Activated T-helper 2 cell treated with anti-CD3 and anti-CD28 coated beads, Interferon-gamma antibody, Interleukin-2, Interleukin-4, amounts not matched to agents 10 μg/mL and 5 μg/mL and 100 μg/mL, durations not matched to agents 14 hours and 24 hours and 36 hours (primary cell): ENCODE results near the gene TEAD2. TPM values are rescaled to one million over a fixed set of nuclear protein-coding genes. Genes with fewer than 3 reads are reported as not detected.
"Not testable (repeated sequence)": the region's sequence is repeated elsewhere in the genome, so short reads cannot be mapped to it uniquely, and the experiment has no call there.

Source experiments
- DNase-seq: peaks from one replicate; pipeline ENCODE4 v3.0.0; 2021; ENCODE audit warnings: low spot score
- H3K27ac Mint-ChIP-seq: one replicate; pipeline ENCODE4 v1.8.0; 2021; ENCODE audit warnings: mixed read lengths
- H3K27me3 Mint-ChIP-seq: one replicate; pipeline ENCODE4 v1.8.0; 2021; ENCODE audit warnings: low read depth, mixed read lengths
- H3K36me3 Mint-ChIP-seq: one replicate; pipeline ENCODE4 v1.8.0; 2021; ENCODE audit warnings: low read depth, mixed read lengths
- H3K4me1 Mint-ChIP-seq: one replicate; pipeline ENCODE4 v1.8.0; 2021; ENCODE audit warnings: low read depth, mixed read lengths
- H3K4me3 Mint-ChIP-seq: one replicate; pipeline ENCODE4 v1.8.0; 2021; ENCODE audit warnings: low read depth, mild to moderate bottlenecking, moderate library complexity, mixed read lengths
- H3K9me3 Mint-ChIP-seq: one replicate; pipeline ENCODE4 v1.8.0; 2021; ENCODE audit warnings: mixed read lengths
- intact Hi-C: fragments of 100-400 bp; cut with micrococcal nuclease; formaldehyde crosslinking; loops from one replicate; pipeline ENCODE4 v1.15.1; 2023
- total RNA-seq: library from RNA; stranded (reverse); gene quantifications from 2 replicates; pipeline ENCODE4 v1.2.3, GENCODE V29; 2022

The TEAD2 gene
- total RNA-seq, 1 donor from 2014 or later, result not detected

GRCh38 chr19:49373174-49373573 lies 11.0 kb upstream of the TEAD2 start:
- intact Hi-C loops, H3K36me3 Mint-ChIP-seq, H3K27me3 Mint-ChIP-seq, H3K27ac Mint-ChIP-seq, DNase-seq, H3K4me3 Mint-ChIP-seq, H3K4me1 Mint-ChIP-seq: not testable (repeated sequence)
- H3K9me3 Mint-ChIP-seq, result peaks cover 10% of the 10 kb centered on the region

- H3K4me3 Mint-ChIP-seq, result no peak overlapping the region
- intact Hi-C loops, result no loop called here
- peaks cover 10% of the 10 kb centered on the region for H3K9me3 Mint-ChIP-seq
- H3K27me3 Mint-ChIP-seq, result peaks cover 3% of the 10 kb centered on the region
- DNase-seq, result no peak
- H3K36me3 Mint-ChIP-seq, result no peaks in the 10 kb centered on the region
- H3K27ac Mint-ChIP-seq, result no peak overlapping the region
- H3K4me1 Mint-ChIP-seq, result no peaks in the 10 kb centered on the region
Measured at GRCh38 chr19:49371184-49371583, 9.0 kb upstream of the TEAD2 start.

GRCh38 chr19:49368711-49369358 lies 6.6 kb upstream of the TEAD2 start:
- H3K27me3 Mint-ChIP-seq, result peaks cover 14% of the 10 kb centered on the region
- no peaks in the 10 kb centered on the region for H3K36me3 Mint-ChIP-seq
- DNase-seq, result no peak
- peaks cover 10% of the 10 kb centered on the region for H3K9me3 Mint-ChIP-seq
- intact Hi-C loops, result no loop called here
- no peaks in the 10 kb centered on the region for H3K4me1 Mint-ChIP-seq
- no peak overlapping the region for H3K4me3 Mint-ChIP-seq
- H3K27ac Mint-ChIP-seq, result no peak overlapping the region

GRCh38 chr19:49366110-49366509 lies 3.9 kb upstream of the TEAD2 start:
- DNase-seq, result no peak
- Mint-ChIP-seq H3K36me3 (no peaks in the 10 kb centered on the region), H3K4me3 (no peak overlapping the region), H3K4me1 (peaks cover 4% of the 10 kb centered on the region), H3K27ac (no peak overlapping the region), H3K9me3 (peaks cover 10% of the 10 kb centered on the region), H3K27me3 (peaks cover 23% of the 10 kb centered on the region)
- intact Hi-C loops, result no loop called here

DNA sequence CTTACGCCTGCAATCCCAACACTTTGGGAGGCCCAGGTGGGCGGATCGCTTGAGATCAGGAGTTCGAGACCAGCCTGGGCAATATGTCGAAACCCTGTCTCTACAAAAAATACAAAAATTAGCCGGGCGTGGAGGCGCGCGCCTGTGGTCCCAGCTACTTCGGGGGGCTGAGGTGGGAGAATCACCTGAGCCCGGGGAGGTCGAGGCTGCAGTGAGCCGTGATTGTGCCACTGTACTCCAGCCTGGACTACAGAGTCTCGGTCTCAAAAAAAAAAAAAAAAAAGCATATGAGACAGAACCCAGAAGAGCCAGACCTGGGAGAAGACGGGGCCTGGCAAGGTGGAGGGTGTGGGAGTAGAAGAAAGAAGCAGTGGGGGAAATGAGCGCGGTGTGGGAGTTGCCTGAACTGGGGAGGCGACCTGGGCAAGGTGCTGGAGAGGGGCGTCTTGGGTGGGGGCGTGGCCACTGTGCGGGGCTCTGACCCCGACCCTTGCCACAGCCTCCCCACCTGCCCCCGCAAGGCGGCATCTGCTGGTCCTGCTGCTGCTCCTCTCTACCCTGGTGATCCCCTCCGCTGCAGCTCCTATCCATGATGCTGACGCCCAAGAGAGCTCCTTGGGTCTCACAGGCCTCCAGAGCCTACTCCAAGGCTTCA lies 2.0 kb upstream of the TEAD2 start:
- H3K36me3 Mint-ChIP-seq, result no peaks in the 10 kb centered on the region

DNA sequence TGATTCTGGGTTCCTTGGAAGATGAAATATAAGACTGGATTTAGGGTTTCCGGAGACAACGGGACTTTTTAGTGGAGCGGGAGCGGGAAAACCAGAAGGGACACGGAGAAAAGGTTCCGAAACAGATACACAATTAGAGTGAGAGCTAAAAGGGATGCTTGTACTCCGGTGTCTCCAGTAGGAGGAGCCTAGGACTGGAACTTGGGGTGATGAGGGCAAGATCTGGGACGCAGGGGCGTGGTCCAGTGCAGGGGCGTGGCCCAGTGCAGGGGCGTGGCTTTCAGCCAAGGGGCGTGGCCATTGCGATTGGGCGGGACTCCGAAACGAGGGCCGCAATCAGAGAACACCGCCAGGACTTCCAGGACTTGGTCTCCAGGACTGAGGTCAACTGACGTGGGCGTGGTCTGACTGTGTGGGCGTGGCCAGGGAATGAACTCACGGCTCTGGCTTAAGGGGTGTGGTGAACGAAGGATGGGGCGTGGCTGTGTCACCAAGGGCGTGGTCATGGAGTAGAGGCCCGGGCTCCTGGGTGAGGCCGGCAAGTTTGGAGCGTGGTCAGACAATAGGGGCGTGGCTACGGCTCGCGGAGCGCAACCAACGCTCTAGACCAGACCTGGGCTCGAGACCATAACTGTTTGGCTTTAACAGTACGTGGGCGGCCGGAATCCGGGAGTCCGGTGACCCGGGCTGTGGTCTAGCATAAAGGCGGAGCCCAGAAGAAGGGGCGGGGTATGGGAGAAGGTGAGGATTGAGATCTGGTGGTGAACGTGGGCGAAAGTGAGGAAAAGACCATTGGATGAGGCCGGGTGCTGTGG lies 1.3 kb upstream of the TEAD2 start, which contains the start of gene DKKL1:
DKKL1 (plus strand) TSS at position 610 of the 815 bp plus-strand sequence; CDS start at position 732, 122 bp downstream.
- peaks cover 4% of the 10 kb centered on the region for H3K4me1 Mint-ChIP-seq
- H3K4me3 Mint-ChIP-seq, result no peak within 1 kb of the TSS
- H3K27me3 Mint-ChIP-seq, result peaks cover 36% of the 10 kb centered on the region
- H3K27ac Mint-ChIP-seq, result no peak within 1 kb of the TSS
- intact Hi-C loops, result no loop called here
- no peaks in the 10 kb centered on the region for H3K9me3 Mint-ChIP-seq
- H3K36me3 Mint-ChIP-seq, result no peaks in the 10 kb centered on the region
- DNase-seq, result peak; percentile 80

More for the DNA sequence above, 2.0 kb upstream of the TEAD2 start:
- peaks cover 4% of the 10 kb centered on the region for H3K4me1 Mint-ChIP-seq
- no peak overlapping the region for H3K27ac Mint-ChIP-seq
- H3K4me3 Mint-ChIP-seq, result no peak overlapping the region
- DNase-seq, result no peak
- H3K27me3 Mint-ChIP-seq, result peaks cover 36% of the 10 kb centered on the region
- intact Hi-C loops, result no loop called here
- H3K9me3 Mint-ChIP-seq, result peaks cover 6% of the 10 kb centered on the region

GRCh38 chr19:49362929-49363267 lies 682 bp upstream of the TEAD2 start:
- Mint-ChIP-seq H3K4me3 (no peak overlapping the region), H3K9me3 (no peaks in the 10 kb centered on the region), H3K36me3 (no peaks in the 10 kb centered on the region), H3K27me3 (peaks cover 36% of the 10 kb centered on the region), H3K4me1 (peaks cover 4% of the 10 kb centered on the region), H3K27ac (no peak overlapping the region)
- intact Hi-C loops, result no loop called here
- DNase-seq, result no peak

DNA sequence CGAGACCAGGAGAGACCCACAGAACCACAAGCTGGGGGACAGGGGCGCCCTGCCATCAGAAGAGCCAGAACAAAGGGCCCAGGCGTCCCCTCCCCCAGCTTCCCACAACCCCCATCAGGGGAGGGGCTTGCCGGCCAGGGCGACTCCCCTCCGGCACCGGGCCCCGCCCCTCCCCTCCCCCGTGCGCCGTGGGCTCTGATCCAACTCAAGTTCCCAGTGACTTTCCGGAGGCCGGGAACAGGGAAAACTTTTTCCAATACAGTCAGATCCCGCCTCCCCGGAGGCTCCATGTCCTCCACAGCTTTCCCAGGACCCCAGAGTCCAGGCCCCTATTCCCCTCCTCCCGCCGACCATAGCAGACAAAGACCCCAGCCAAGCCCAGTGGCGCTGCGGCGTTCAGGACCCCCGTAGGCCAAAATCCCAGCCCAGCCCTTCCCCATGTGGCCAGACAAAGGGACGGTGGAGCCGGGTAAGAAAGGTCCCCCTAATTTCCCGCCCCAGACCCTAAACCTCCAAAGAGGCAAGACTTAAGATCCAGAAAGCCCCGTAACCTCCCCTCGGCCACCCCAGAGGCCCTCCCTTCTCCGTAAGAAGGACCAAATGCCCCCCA lies 673 bp downstream of the TEAD2 start:
- no peak for DNase-seq
- Mint-ChIP-seq H3K4me3 (no peak overlapping the region), H3K36me3 (no peaks in the 10 kb centered on the region), H3K4me1 (peaks cover 4% of the 10 kb centered on the region), H3K9me3 (no peaks in the 10 kb centered on the region), H3K27me3 (peaks cover 43% of the 10 kb centered on the region), H3K27ac (no peak overlapping the region)
- intact Hi-C loops, result no loop called here

DNA sequence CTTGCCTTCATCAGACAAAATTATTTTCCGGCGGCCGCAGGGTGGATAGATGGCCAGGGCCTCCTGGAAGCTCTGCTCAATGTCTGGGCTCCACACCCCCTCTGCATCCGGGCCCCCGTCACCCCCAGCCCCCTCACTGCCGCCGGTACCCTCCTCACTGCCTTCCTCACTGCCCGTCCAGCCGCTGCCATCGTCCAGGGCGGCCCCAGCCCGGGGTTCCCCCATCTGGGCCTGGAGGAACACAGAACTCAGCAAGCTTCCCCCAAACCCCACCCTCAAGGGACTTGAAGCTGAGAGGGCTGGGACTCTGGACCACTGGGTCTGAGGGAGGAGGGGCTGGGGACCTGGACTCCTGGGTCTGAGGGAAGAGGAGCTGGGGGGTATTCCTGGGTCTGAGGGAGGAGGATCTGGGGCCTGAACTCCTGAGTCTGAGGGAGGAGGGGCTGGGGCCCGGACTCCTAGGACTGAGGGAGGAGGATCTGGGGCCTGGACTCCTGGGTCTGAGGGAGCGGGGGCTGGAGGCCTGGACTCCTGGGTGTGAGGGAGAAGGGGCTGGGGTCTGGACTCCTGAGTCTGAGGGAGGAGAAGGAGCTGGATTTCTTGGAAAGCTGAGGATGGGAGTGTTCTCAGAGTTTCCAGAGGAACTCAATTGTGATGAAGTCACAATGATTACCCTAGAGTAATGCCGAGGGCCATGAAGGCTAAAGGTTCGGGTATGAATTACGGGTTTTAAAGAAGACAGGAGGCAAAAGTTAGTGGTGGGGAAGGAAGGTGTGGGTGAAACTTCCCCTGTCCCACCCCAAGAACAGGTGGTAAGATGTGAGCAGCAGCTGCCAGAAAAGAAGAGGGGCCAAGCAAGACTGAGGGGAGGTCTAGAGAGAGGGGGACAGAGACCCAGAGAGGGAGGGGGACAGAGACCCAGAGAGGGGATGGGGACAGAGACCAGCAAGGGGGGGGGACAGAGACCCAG lies 2.1 kb downstream of the TEAD2 start:
- Mint-ChIP-seq H3K9me3 (no peaks in the 10 kb centered on the region), H3K4me3 (no peak overlapping the region), H3K36me3 (no peaks in the 10 kb centered on the region), H3K4me1 (peaks cover 6% of the 10 kb centered on the region), H3K27me3 (peaks cover 46% of the 10 kb centered on the region), H3K27ac (no peak overlapping the region)
- no peak for DNase-seq
- intact Hi-C loops, result no loop called here

DNA sequence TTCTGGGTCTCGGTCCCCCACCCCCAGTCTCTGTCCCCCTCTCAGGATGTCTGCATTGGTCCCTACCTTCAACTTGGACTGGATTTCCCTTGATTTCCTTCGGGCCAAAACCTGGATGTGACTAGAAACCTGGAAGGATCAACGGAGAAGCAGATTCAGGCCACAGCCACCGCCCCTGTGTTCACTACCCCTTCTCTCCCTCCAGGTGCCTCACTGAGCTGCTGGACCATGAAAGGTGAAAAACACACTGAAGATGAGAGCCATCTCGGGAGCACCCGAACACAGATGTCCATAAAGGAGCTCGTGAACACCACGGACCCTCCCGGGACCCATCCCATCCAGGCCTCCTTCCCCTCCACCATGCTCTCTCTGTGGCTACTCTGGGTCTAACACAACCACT lies 5.0 kb downstream of the TEAD2 start:
- Mint-ChIP-seq H3K4me3 (no peak overlapping the region), H3K9me3 (no peaks in the 10 kb centered on the region), H3K27me3 (peaks cover 44% of the 10 kb centered on the region), H3K4me1 (peaks cover 6% of the 10 kb centered on the region), H3K27ac (no peak overlapping the region), H3K36me3 (no peaks in the 10 kb centered on the region)
- DNase-seq, result no peak
- intact Hi-C loops, result no loop called here

DNA sequence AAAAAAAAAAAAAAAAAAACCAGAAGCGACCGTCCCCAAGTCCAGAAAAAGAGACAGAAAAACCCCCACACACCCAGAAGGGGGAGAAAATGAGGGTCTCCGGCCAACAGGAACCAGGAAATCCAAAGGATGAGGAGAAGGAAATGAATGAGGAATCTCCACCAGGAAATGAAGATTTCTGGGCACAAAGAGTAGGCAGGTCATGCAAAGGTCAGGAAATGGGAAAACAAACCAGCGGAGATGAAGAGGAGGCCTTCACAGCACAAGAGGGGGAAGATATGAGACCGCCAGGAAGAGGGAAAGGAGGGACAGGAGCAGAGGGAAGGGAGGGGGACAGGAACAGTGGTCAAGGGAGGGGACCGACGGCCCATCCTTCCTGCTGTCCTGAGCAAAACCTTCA lies 5.8 kb downstream of the TEAD2 start:
- peaks cover 37% of the 10 kb centered on the region for H3K27me3 Mint-ChIP-seq

DNA sequence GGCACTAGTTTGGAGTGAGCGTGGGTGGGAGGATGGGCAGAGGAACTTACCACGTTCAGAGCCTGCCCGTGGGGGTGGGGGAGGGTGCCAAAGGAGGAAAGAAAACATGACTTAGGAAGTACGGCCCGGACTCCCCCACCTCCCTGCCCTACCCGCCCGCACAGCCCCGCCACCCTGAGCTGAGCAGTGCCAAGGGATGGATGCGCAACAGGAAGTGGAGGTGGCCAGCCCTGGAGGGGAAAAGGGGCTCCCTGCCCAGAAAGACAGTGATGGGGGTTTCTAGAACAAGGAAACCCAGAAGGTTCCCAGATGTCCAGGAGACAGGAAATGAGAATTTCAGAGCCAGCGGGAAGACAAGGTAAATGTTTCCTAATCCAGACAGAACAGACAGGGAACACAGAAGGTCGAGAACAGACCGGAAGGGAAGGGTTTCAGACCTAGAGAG lies 6.3 kb downstream of the TEAD2 start:
- no peak overlapping the region for H3K4me3 Mint-ChIP-seq
- intact Hi-C loops, result no loop called here
- peaks cover 2% of the 10 kb centered on the region for H3K4me1 Mint-ChIP-seq
- no peak for DNase-seq
- H3K36me3 Mint-ChIP-seq, result no peaks in the 10 kb centered on the region
- H3K27ac Mint-ChIP-seq, result no peak overlapping the region
- H3K9me3 Mint-ChIP-seq, result no peaks in the 10 kb centered on the region
- peaks cover 35% of the 10 kb centered on the region for H3K27me3 Mint-ChIP-seq

More for the DNA sequence above, 5.8 kb downstream of the TEAD2 start:
- DNase-seq, result no peak
- Mint-ChIP-seq H3K36me3 (no peaks in the 10 kb centered on the region), H3K4me1 (peaks cover 4% of the 10 kb centered on the region), H3K27ac (no peak overlapping the region), H3K9me3 (no peaks in the 10 kb centered on the region), H3K4me3 (no peak overlapping the region)
- intact Hi-C loops, result no loop called here
